AG09319 (cell line): ENCODE measurements around the gene REPIN1.

Experiments
- DNase-seq: peaks from one replicate; pipeline ENCODE4 v3.0.0-alpha.2; 2010; ENCODE audit warnings: low read depth; ENCODE audit errors: extremely low read depth
- TF ChIP-seq, protein P1 (sequence below): IDR thresholded peaks from 2 replicates; pipeline ENCODE4 v1.5.1; 2011; ENCODE audit warnings: low read depth, mild to moderate bottlenecking, inconsistent platforms, low read length, moderate library complexity

Gene REPIN1

DNA sequence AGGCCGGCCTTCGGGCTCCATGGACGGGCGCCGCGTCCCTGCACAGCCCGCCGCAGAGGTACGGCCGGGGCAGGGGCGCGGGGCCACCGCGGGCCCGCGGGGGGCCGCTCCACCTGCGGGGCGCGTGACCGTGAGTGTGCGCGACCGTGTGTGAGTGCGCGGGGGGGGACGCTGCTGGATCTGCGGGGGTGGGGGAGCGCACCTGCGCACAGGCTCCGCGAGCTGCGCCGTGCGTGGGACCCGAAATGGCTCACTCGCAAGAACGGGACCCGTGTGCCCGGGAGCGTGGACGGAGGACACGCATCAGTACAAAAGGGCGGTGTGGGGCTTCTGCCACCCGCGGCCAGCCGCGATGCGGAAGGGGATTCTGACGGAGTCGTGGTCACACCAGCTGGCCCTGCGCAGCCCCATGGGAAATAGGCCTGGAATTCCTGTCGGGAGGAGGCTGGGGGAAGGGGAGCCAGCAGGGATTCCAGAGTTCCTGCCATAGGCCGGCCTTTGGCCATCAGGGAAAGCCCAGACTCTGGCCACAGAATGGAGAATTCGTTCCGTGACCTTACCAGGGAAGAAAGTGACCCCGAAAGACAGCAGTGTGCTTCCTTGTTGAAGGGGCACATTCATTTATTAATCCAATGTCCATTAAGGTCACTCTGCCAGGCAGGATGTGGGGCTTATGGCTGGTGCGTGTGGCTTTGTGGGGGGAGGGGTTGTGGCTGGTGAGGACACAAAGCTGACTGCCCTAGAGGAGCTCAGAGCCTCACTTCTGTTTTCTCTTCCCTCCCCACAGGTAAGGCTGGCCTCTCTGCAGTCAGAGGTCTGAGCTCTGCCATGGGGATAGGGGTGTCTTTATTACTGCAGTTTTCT is 494 bp downstream of the REPIN1 start:
- no peak for DNase-seq
- TF ChIP-seq, protein P1, sequence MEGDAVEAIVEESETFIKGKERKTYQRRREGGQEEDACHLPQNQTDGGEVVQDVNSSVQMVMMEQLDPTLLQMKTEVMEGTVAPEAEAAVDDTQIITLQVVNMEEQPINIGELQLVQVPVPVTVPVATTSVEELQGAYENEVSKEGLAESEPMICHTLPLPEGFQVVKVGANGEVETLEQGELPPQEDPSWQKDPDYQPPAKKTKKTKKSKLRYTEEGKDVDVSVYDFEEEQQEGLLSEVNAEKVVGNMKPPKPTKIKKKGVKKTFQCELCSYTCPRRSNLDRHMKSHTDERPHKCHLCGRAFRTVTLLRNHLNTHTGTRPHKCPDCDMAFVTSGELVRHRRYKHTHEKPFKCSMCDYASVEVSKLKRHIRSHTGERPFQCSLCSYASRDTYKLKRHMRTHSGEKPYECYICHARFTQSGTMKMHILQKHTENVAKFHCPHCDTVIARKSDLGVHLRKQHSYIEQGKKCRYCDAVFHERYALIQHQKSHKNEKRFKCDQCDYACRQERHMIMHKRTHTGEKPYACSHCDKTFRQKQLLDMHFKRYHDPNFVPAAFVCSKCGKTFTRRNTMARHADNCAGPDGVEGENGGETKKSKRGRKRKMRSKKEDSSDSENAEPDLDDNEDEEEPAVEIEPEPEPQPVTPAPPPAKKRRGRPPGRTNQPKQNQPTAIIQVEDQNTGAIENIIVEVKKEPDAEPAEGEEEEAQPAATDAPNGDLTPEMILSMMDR: no peak

DNA sequence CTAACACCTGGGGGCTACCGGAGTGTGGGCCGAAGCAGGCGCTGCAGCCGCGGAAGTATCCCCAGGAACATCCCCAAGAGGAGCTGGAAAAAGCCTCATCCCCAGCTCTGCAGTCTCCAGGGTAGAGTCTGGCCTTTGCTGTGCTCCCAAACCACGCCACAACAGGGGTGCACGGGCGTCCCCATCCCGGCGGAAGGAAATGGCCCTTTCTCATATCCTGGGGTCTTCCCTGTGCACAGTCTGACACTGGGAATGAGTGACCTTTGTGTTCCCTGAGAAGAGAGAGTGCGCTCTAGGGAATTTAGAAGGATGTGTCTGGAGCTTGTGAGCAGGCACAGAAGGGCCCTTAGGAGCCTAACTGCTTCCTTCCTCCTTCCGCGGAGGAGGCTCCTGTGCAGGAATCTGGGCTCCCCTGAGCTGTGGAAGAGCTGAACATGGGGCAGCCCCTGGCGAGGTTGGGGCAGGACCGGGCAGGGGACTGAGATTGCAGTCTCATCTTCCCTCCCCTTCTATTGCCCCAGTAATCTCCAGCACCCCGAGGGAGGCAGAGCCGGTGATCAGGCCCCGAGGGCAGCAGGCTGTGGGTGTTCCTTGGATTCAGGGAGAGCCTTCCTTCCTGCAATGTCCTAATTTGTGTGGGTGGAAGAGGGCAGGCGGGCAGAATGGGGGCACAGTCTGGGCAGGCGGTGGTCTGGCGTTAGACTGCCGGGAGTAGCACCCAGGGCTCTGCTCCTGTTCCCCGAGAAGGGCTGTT is 1.3 kb downstream of the REPIN1 start:
- TF ChIP-seq, protein P1: no peak
- no peak for DNase-seq

DNA sequence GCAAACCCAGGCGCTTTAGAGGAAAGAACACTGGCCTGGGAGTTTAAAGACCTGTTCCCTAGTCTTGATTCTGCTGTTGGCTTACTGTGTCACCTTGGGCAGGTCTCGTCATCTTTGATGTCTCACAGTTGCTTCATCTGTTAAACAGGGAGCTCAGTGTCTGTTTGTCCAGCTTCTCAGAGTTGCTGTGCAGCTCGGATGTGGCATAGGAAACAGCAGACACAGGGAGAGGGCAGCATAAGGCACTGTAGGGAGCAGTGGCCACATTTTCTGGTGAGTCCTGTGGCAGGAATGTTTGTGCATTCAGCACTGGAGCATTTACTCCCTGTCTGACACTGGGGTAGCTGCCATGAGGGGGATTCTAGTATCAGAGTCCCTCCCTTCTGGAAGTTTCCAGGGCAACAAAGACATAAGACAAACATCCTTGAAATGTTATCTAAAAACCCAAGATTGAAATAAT is 2.0 kb downstream of the REPIN1 start:
- DNase-seq: no peak
- TF ChIP-seq, protein P1: no peak

DNA sequence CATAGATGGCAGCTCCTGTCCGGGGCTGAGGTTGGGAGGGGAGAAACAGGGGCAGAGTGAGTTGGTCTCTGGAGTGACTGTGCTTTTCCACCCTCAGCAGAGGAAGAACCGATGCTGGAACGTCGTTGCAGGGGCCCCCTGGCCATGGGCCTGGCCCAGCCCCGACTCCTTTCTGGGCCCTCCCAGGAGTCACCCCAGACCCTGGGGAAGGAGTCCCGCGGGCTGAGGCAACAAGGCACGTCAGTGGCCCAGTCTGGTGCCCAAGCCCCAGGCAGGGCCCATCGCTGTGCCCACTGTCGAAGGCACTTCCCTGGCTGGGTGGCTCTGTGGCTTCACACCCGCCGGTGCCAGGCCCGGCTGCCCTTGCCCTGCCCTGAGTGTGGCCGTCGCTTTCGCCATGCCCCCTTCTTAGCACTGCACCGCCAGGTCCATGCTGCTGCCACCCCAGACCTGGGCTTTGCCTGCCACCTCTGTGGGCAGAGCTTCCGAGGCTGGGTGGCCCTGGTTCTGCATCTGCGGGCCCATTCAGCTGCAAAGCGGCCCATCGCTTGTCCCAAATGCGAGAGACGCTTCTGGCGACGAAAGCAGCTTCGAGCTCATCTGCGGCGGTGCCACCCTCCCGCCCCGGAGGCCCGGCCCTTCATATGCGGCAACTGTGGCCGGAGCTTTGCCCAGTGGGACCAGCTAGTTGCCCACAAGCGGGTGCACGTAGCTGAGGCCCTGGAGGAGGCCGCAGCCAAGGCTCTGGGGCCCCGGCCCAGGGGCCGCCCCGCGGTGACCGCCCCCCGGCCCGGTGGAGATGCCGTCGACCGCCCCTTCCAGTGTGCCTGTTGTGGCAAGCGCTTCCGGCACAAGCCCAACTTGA is 2.7 kb downstream of the REPIN1 start:
- TF ChIP-seq, protein P1: no peak
- no peak for DNase-seq

DNA sequence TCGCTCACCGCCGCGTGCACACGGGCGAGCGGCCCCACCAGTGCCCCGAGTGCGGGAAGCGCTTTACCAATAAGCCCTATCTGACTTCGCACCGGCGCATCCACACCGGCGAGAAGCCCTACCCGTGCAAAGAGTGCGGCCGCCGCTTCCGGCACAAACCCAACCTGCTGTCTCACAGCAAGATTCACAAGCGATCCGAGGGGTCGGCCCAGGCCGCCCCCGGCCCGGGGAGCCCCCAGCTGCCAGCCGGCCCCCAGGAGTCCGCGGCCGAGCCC is 3.3 kb downstream of the REPIN1 start:
- DNase-seq: no peak
- TF ChIP-seq, protein P1: no peak

DNA sequence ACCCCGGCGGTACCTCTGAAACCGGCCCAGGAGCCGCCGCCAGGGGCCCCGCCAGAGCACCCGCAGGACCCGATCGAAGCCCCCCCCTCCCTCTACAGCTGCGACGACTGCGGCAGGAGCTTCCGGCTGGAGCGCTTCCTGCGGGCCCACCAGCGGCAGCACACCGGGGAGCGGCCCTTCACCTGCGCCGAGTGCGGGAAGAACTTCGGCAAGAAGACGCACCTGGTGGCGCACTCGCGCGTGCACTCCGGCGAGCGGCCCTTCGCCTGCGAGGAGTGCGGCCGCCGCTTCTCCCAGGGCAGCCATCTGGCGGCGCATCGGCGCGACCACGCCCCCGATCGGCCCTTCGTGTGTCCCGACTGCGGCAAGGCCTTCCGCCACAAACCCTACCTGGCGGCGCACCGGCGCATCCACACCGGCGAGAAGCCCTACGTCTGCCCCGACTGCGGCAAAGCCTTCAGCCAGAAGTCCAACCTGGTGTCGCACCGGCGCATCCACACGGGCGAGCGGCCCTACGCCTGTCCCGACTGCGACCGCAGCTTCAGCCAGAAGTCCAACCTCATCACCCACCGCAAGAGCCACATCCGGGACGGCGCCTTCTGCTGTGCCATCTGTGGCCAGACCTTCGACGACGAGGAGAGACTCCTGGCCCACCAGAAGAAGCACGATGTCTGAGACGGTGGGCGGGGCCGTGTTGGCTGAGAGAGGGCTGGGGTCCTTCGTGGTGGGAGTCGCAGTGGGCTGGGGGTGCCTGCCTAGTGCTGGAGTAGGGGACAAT is 3.8 kb downstream of the REPIN1 start:
- TF ChIP-seq, protein P1: no peak

More for the DNA sequence above, 3.8 kb downstream of the REPIN1 start:
- DNase-seq: no peak
